ENCODE measurements around the gene SPINT3.

DNA sequence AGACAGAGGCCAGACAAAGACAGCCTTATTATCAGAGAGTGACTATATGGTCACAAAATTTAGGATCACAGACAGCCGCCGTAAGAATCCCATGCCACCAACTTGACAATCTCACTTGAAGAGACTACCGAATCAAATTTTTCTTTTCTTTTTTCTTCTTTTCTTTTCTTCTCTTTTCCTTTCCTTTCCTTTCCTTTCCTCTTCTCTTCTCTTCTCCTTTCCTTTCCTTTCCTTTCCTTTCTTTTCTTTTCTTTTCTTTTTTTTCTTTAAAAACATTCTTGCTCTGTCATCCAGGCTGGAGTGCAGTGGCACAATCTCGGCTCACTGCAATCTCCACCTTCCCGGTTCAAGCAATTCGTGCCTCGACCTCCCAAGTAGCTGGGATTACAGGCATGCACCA lies 33.0 kb upstream of the SPINT3 start:
- TF ChIP-seq POLR2A (IDR thresholded peaks at IDR 0.05; ENCODE audit: control extremely low read depth in 1 of 2, low read depth in 2 of 2, low read length in 2 of 2) (no peak), CTCF (IDR thresholded peaks at IDR 0.05; ENCODE audit: control extremely low read depth in 1 of 3, insufficient read depth in 1 of 3, low read depth in 1 of 3, low read length in 3 of 3) (no peak), SIN3A (conservative IDR thresholded peaks at IDR 0.05 in 1 of 2, IDR thresholded peaks at IDR 0.05 in 1 of 2; ENCODE audit: low read depth in 1 of 2, low read length in 2 of 2) (no peak), RXRA (IDR thresholded peaks at IDR 0.05; ENCODE audit: insufficient read depth, low read depth, low read length) (no peak), SIX5 (IDR thresholded peaks at IDR 0.05; ENCODE audit: low read depth, low read length) (no peak), ASH2L (IDR thresholded peaks at IDR 0.05; ENCODE audit: low read length) (no peak), POU5F1 (IDR thresholded peaks at IDR 0.05; ENCODE audit: low read depth, low read length) (no peak), EP300 (IDR thresholded peaks at IDR 0.05; ENCODE audit: borderline replicate concordance in 1 of 2, low read depth in 2 of 2, low read length in 2 of 2) (no peak)
